KMS-11 (cell line): ENCODE data around the gene TCHP.

ENCODE experiments used
- H2AFZ ChIP-seq: fragments of 200-600 bp; sonication (generic); 2 replicates; pipeline ENCODE4 v1.6.1; 2016; ENCODE audit warnings: antibody characterized with exemption, mixed run types, low read depth
- H3K27ac ChIP-seq: fragments of 200-600 bp; sonication (generic); 2 replicates; pipeline ENCODE4 v1.6.1; 2016; ENCODE audit warnings: mild to moderate bottlenecking, mixed run types
- H3K27me3 ChIP-seq: fragments of 200-600 bp; sonication (generic); 2 replicates; pipeline ENCODE4 v1.6.1; 2017; ENCODE audit warnings: mild to moderate bottlenecking, low read depth, mixed run types, moderate library complexity; ENCODE audit not compliant: insufficient read depth
- H3K36me3 ChIP-seq: fragments of 200-600 bp; sonication (generic); 2 replicates; pipeline ENCODE4 v1.6.1; 2017; ENCODE audit warnings: mild to moderate bottlenecking, mixed run types; ENCODE audit not compliant: insufficient read depth
- H3K4me1 ChIP-seq: fragments of 200-600 bp; sonication (generic); 2 replicates; pipeline ENCODE4 v1.6.1; 2016; ENCODE audit warnings: mild to moderate bottlenecking, low read depth, mixed run types; ENCODE audit not compliant: poor library complexity, severe bottlenecking
- H3K4me2 ChIP-seq: fragments of 200-600 bp; sonication (generic); 2 replicates; pipeline ENCODE4 v1.7.0; 2016; ENCODE audit warnings: mild to moderate bottlenecking, mixed run types
- H3K4me3 ChIP-seq: fragments of 200-600 bp; sonication (generic); IDR thresholded peaks from 2 replicates; pipeline ENCODE4 v1.6.1; 2017; ENCODE audit warnings: low read depth, low read length, mixed read lengths; ENCODE audit not compliant: insufficient read depth
- H3K79me2 ChIP-seq: fragments of 200-600 bp; sonication (generic); 2 replicates; pipeline ENCODE4 v1.6.1; 2016; ENCODE audit warnings: low read depth, mixed run types; ENCODE audit not compliant: insufficient read depth
- H3K9ac ChIP-seq: fragments of 200-600 bp; sonication (generic); 2 replicates; pipeline ENCODE4 v1.6.1; 2016; ENCODE audit warnings: mild to moderate bottlenecking, mixed run types
- H4K20me1 ChIP-seq: fragments of 200-600 bp; sonication (generic); 2 replicates; pipeline ENCODE4 v1.6.1; 2016; ENCODE audit warnings: mild to moderate bottlenecking, mixed run types; ENCODE audit not compliant: insufficient read depth
- TF ChIP-seq, protein P1 (sequence below): fragments of 200-600 bp; sonication (generic); conservative IDR thresholded peaks from 2 replicates; pipeline ENCODE4 v1.6.1; 2017; ENCODE audit warnings: low read depth, mild to moderate bottlenecking, antibody characterized with exemption, low read length, moderate library complexity, mixed read lengths

TCHP gene

DNA sequence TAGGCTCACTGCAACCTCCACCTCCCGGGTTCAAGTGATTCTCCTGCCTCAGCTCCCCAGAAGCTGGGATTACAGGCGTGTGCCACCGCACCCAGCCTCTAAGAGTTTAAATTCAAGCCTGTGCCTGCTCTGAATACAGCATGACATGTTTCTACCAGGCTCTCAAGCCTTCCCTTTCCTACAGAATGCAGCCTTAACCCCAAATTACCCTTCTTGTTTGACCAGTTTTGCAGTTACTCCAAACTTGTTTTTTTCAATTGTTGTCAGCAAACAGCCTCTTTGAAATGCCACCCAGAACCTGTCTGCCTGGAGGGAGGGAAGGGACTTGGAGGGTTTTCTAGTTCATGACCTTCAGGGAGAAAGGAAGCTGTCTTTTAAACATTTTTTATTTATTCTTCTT lies 35.2 kb upstream of the TCHP start:
- no peak overlapping the region for H3K27ac ChIP-seq

DNA sequence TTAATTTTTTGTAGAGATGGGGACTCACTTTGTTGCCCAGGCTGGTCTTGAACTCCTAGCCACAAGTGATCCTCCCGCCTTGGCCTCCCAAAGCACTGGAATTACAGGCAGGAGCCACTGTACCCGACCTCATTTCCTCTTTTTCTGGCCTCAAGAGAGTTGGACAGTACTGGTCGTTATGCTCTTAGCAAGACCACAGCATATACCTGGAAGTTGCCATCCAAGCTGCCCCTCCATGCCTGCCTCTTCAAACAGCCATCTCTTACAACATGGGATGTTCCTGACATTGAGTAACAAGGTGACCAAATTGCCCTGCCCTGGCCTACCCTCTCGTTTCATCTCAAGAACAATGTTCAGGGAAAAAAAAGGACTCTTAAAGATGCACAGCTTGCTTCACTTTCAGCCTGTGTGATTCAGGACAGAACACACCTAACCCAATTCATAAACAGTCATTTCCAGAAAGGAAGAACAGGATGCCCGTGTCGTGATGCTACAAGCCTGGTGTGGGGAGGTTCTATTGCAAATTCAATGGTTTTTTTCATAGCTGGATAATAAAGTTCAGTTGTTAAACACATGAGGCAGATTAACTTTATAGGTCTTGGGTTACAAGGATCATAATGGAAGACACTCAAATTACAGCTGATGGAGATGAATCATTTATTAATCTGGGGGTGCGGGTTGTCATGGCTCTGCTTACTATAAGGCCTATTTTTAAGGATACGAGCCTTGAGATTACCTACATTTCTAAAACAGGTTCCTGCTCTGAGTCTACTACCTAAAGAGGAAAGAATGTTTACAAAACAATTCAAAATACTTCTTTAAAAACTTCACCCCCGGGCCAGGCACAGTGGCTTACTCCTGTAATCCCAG lies 31.7 kb upstream of the TCHP start:
- Histone ChIP-seq H3K79me2 (no peaks in the 10 kb centered on the region), H3K9ac (no peak overlapping the region), H3K4me3 (no peak overlapping the region), H3K27me3 (no peaks in the 10 kb centered on the region), H4K20me1 (no peaks in the 10 kb centered on the region), H3K27ac (no peak overlapping the region), H2AFZ (no peak overlapping the region), H3K4me1 (peaks cover 7% of the 10 kb centered on the region), H3K36me3 (no peaks in the 10 kb centered on the region), H3K4me2 (no peak overlapping the region)
- TF ChIP-seq, protein P1, sequence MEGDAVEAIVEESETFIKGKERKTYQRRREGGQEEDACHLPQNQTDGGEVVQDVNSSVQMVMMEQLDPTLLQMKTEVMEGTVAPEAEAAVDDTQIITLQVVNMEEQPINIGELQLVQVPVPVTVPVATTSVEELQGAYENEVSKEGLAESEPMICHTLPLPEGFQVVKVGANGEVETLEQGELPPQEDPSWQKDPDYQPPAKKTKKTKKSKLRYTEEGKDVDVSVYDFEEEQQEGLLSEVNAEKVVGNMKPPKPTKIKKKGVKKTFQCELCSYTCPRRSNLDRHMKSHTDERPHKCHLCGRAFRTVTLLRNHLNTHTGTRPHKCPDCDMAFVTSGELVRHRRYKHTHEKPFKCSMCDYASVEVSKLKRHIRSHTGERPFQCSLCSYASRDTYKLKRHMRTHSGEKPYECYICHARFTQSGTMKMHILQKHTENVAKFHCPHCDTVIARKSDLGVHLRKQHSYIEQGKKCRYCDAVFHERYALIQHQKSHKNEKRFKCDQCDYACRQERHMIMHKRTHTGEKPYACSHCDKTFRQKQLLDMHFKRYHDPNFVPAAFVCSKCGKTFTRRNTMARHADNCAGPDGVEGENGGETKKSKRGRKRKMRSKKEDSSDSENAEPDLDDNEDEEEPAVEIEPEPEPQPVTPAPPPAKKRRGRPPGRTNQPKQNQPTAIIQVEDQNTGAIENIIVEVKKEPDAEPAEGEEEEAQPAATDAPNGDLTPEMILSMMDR: no peak

More for the DNA sequence above, 35.2 kb upstream of the TCHP start:
- TF ChIP-seq, protein P1: no peak
- Histone ChIP-seq H3K4me3 (no peak overlapping the region), H3K36me3 (no peaks in the 10 kb centered on the region), H4K20me1 (no peaks in the 10 kb centered on the region), H3K4me2 (no peak overlapping the region), H3K4me1 (no peaks in the 10 kb centered on the region), H3K27me3 (no peaks in the 10 kb centered on the region), H3K9ac (no peak overlapping the region), H2AFZ (no peak overlapping the region), H3K79me2 (no peaks in the 10 kb centered on the region)

DNA sequence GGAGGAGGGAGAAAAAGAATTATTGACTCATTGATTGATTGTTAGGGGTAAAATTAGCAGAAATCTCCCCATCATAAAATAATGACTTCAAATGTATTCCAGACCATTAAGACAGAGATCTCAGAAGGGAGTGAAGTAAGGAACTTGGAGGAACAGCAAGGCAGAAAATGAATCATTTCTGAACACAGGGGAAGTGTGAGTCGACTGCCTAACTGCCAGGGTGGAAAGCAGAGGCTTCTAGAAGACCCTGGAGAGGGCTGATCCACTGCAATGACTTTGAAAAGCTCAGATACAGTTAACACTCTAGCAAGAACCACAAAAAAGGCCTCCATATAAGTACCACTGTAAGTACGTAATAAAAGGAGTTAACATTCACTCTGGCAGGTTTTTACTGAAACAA lies 29.4 kb upstream of the TCHP start:
- H3K27me3 ChIP-seq: no peaks in the 10 kb centered on the region
- no peak overlapping the region for H3K4me2 ChIP-seq
- H3K27ac ChIP-seq: no peak overlapping the region
- TF ChIP-seq, protein P1: no peak
- peaks cover 27% of the 10 kb centered on the region for H3K4me1 ChIP-seq
- no peak overlapping the region for H3K4me3 ChIP-seq
- H3K36me3 ChIP-seq: no peaks in the 10 kb centered on the region
- H3K79me2 ChIP-seq: no peaks in the 10 kb centered on the region
- no peaks in the 10 kb centered on the region for H4K20me1 ChIP-seq
- H2AFZ ChIP-seq: no peak overlapping the region
- no peak overlapping the region for H3K9ac ChIP-seq

DNA sequence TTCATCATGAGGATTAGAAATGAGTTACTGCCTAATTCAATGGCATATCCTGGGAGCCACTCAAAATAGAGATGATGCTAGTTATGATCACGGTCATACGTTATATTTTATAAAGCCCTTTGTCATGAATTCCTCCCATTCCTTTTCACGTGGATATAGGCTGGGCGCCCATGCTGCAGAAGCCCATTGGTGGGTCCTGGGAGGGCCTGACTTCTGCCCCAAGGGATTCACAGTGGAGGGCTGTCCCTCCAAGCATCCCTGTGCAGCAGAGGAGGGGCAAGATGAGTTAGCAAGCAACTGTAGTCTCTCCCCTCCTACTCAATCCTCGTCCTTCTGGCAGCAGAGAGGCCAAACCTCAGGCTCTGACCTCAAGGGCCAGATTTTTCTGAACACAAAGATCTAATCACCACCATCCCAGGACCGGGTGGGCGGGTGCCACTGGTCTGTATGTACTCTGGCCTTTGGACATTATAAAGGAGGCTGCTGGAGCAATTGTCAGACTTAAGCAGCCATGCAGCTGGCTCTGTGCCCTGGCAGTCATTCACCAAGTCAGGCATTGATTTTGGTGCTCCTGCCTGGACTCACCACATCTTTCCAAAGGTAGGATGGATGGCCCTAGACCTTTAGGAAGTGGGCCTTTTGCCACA lies 28.3 kb upstream of the TCHP start:
- no peak overlapping the region for H3K27ac ChIP-seq

More for the DNA sequence above, 28.3 kb upstream of the TCHP start:
- H3K79me2 ChIP-seq: 0 out of 2 replicates have a peak, but pooled peaks cover under 1% of the 10 kb centered on the region
- no peak overlapping the region for H3K4me3 ChIP-seq
- H3K27me3 ChIP-seq: no peaks in the 10 kb centered on the region
- no peak overlapping the region for H3K9ac ChIP-seq
- H3K4me1 ChIP-seq: peaks cover 39% of the 10 kb centered on the region
- no peaks in the 10 kb centered on the region for H3K36me3 ChIP-seq
- H4K20me1 ChIP-seq: no peaks in the 10 kb centered on the region
- no peak overlapping the region for H2AFZ ChIP-seq
- H3K4me2 ChIP-seq: no peak overlapping the region
- TF ChIP-seq, protein P1: no peak
